ENCODE data around the gene PIH1D1. TPM values are rescaled to one million over a fixed set of nuclear protein-coding genes. Genes with fewer than 3 reads are reported as not detected.
A peak's percentile ranks its signal among the peaks of the same experiment; 100 is the strongest.

PIH1D1 gene
- total and polyA plus RNA-seq, 10 of the 15 experiments (the other 5 are each of a cell fraction or from before 2014, with no cell fraction given), result 16.1 to 153 (median 106) TPM

GRCh38 chr19:49453757-49454240 lies 2.2 kb upstream of the PIH1D1 start (continued):
- TF ChIP-seq MXI1 (IDR thresholded peaks at IDR 0.05; ENCODE audit: low read depth, low read length), result no peak
- 0 out of 2 replicates have a peak, but pooled peaks have one; percentile 25 for TF ChIP-seq POLR2AphosphoS2 (IDR thresholded peaks at IDR 0.05; ENCODE audit: low read depth, low read length)
- 0 out of 2 replicates have a peak, but pooled peaks have one; percentile 76 for TF ChIP-seq NBN (IDR thresholded peaks at IDR 0.05)
- TF ChIP-seq RELB (IDR thresholded peaks at IDR 0.05; ENCODE audit: low read depth), result 0 out of 2 replicates have a peak, but pooled peaks have one; percentile 13
- TF ChIP-seq ZNF622 (IDR thresholded peaks at IDR 0.05), result no peak
- TF ChIP-seq POLR2AphosphoS5 (IDR thresholded peaks at IDR 0.05; ENCODE audit: low read length), result peak; percentile 67; the same call in 1 of the 2 replicates
- TF ChIP-seq FOXM1 (IDR thresholded peaks at IDR 0.05; ENCODE audit: low read depth, low read length), result no peak
- no peak for TF ChIP-seq BCL11A (IDR thresholded peaks at IDR 0.05; ENCODE audit: low read depth, low read length)
- no peak for TF ChIP-seq FOS (IDR thresholded peaks at IDR 0.05; ENCODE audit: borderline replicate concordance, extremely low read depth, insufficient read length)
- TF ChIP-seq SP1 (IDR thresholded peaks at IDR 0.05; ENCODE audit: low read depth, low read length), result no peak
- no peak for TF ChIP-seq SUPT20H (IDR thresholded peaks at IDR 0.05; ENCODE audit: borderline replicate concordance, control insufficient read depth, low read depth, low read length)
- no peak for TF ChIP-seq STAT1 (conservative IDR thresholded peaks at IDR 0.05)
- peak; percentile 57; the same call in 1 of the 2 replicates for TF ChIP-seq ZBTB40 (IDR thresholded peaks at IDR 0.05; ENCODE audit: borderline replicate concordance)
- TF ChIP-seq PKNOX1 (IDR thresholded peaks at IDR 0.05), result no peak
- no peak for TF ChIP-seq CEBPZ (IDR thresholded peaks at IDR 0.05; ENCODE audit: low read depth, low read length)
- no peak for TF ChIP-seq JUNB (IDR thresholded peaks at IDR 0.05)
- TF ChIP-seq EZH2 (IDR thresholded peaks at IDR 0.05; ENCODE audit: borderline replicate concordance, control insufficient read depth, low read depth, low read length), result no peak
- no peak for TF ChIP-seq BRCA1 (IDR thresholded peaks at IDR 0.05; ENCODE audit: low read depth, low read length)
- no peak for TF ChIP-seq PAX8 (IDR thresholded peaks at IDR 0.05)
- no peak for TF ChIP-seq YBX1 (IDR thresholded peaks at IDR 0.05)
- no peak; the same call in 1 of the 2 replicates for TF ChIP-seq ESRRA (IDR thresholded peaks at IDR 0.05; ENCODE audit: low read length)
- TF ChIP-seq NFIC (IDR thresholded peaks at IDR 0.05; ENCODE audit: low read depth, low read length), result peak; percentile 50; the same call in 1 of the 2 replicates
